GM18498 (cell line): ENCODE results near the gene SH3PXD2A.

Source experiments
- ATAC-seq: cut with Tn5 transposase; IDR thresholded peaks from one replicate; pipeline ENCODE4 v1.9.1; 2021; ENCODE audit warnings: mild to moderate bottlenecking, moderate library complexity; ENCODE audit not compliant: unreplicated experiment

Gene SH3PXD2A

DNA sequence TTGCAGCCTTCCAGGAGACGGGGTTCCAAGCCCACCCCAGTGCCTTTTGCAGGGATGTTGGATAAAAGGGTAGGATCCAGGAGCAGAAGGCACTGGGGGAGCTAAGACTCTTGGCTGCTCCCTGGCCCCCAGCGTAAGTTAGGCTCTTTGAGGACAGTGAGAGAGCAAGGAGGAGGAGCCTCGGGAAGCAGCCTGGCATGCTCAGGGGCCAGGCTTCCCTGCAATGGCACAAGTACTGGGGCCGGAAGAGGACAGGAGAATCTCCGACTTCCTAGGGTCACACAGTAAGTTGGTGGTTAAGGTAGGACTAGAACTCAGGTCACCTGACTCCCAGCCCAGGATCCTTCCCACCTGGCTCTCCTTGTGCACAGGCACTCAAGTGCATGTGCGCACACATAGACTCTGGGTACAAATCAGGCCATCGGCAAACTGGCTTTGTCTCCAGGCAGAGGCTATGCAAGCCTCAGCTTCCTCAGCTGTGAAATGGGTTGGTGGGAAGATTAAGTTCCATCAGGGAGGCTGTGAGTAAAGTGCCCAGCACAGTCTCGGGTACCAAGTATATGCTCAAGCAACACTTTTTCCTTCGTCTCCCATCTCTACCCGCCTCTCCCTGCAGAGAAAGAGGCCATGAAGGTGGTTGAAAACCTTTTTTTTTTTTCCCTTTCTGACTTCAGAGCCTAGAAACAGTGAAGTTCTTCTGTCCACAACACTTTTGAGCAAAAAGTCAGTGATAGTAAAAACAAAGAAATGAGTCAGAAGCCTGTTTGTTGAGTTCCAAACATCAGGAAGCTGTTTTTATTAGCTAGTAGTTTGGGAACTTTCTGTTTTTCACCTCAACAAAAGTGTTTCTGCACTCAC lies 282.8 kb downstream of the SH3PXD2A start:
- no peak for ATAC-seq

- ATAC-seq = no peak
Observed at GRCh38 chr10:103571656-103571975, 283.8 kb downstream of the SH3PXD2A start.

- ATAC-seq = no peak
Observed at GRCh38 chr10:103570844-103571655, 284.3 kb downstream of the SH3PXD2A start.

GRCh38 chr10:103569896-103570295 lies 285.5 kb downstream of the SH3PXD2A start:
- ATAC-seq = no peak

DNA sequence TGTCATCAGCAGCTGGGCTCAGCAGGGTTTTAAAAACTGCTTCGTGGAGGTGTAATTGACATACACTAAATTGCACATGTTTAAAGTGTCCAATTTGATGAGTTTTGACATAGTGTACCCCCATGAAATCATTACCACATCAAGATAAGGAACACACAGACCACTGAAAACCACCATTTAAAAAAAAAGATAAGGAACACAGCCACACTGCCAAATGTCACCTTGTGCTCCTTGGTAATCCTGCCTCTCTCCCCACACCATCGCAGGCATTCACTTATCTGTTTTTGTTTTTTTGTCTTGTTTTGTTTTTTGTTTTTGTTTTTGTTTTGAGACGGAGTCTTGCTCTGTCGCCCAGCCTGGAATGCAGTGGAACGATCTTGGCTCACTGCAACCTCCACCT lies 286.9 kb downstream of the SH3PXD2A start:
- ATAC-seq = no peak

DNA sequence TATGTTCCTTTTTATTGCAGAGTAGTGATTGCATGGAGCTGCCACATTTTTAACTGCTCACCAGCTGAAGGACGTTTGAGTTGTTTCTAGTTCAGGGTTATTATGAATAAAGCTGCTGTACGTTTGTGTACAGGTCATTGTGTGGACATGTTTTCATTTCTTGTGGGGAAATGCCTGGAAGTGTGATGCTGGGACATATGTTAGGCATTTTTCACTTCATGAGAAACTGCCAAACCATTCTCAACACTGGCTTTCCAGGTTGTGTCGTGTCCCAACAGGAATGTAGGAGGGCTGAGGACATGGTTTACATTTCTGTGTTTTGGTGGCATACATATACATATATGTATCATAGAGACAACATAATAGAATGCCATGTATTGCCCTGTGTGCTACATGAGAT lies 288.8 kb downstream of the SH3PXD2A start:
- no peak for ATAC-seq

- ATAC-seq = no peak
Observed at GRCh38 chr10:103564776-103565520, 290.4 kb downstream of the SH3PXD2A start.

GRCh38 chr10:103564116-103564501 lies 291.3 kb downstream of the SH3PXD2A start:
- no peak for ATAC-seq

DNA sequence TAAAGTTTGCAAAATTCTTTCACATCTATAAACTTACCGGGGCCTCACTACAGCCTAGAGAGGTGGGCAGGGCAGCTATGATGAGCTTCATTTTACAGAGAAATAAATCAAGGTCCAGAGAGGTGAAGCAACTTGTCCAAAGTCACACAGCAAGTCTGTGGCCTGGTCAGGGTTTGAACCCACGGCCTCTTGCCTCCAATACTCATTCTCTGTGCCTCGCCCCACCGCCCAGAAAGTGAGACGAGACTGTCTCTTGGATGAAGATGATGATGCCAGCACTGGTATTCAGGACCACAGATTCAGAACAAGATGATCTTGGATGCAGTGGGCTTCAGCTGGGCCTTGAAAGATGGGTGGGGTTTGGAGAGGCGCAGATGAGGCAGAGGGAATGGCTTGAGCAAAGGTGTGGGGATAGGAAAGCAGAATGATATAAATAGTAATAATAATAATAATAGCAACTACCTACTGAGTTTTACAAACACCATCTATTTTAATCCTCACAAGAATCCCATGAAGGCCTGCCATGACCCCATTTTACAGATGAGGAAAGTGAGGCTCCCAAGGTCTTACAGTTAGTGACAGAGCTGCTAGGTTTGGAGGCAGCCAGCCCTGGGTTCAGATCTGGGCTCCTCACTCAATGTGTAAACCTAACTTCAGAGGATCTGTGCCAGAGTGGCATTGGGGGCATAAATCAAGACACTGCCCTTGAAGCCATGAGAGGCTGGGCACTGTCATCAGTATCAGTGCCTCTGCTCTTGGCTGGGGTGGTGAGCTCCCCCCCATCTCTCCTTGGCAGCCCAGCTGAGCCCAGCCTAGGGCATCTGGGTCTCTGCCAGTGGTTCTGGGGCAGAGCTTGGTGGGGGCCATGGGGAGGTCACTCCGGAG lies 291.9 kb downstream of the SH3PXD2A start:
- ATAC-seq = no peak

GRCh38 chr10:103562383-103562782 lies 293.0 kb downstream of the SH3PXD2A start:
- ATAC-seq = no peak

- ATAC-seq = no peak
Observed at GRCh38 chr10:103560886-103561285, 294.5 kb downstream of the SH3PXD2A start.

DNA sequence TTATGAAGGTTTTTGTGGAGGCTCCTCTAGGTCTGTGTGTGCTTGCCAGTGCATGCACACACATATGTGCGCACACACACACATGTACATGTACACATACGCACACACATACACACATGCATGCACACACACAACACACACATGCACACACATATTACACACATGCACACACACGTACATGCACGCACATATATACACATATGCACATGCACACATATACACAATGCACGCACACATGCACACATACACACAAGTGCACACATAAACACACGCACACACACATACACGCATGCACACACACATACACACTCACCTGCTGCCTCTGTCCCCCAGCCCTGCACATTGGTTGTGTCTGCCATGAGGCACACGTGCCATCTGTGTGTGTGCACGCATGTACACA lies 295.6 kb downstream of the SH3PXD2A start:
- ATAC-seq = no peak

- ATAC-seq = no peak
Observed at GRCh38 chr10:103558911-103559310, 296.5 kb downstream of the SH3PXD2A start.

GRCh38 chr10:103557455-103557854 lies 297.9 kb downstream of the SH3PXD2A start:
- ATAC-seq = no peak

- ATAC-seq = no peak
Observed at GRCh38 chr10:103556383-103557007, 298.9 kb downstream of the SH3PXD2A start.

GRCh38 chr10:103555712-103556111 lies 299.7 kb downstream of the SH3PXD2A start:
- ATAC-seq = no peak

DNA sequence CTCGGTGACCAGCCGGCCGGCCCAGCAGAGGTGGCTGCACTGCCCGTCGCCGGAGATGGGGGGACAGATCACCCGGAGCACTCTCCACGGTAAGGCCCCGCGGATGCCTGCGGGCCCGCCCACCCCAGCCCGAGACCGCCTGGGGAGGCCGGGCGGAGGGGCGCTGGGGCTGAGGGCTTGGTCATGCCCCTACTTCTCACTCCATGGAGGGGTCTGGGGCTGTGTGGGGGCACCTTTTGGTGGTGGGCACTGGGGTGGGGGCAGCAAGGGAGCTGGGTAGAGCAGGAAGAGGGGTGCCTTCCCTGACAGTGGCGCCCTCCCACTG lies 300.1 kb downstream of the SH3PXD2A start:
- ATAC-seq = no peak

- ATAC-seq = no peak
Observed at GRCh38 chr10:103554488-103555324, 300.7 kb downstream of the SH3PXD2A start.

- no peak for ATAC-seq
Observed at GRCh38 chr10:103553743-103554487, 301.5 kb downstream of the SH3PXD2A start.
